NCI-H2227 (cell line): ENCODE results near the gene LMBR1L.
"Not testable (repeated sequence)": the region's sequence is repeated elsewhere in the genome, so short reads cannot be mapped to it uniquely, and the experiment has no call there.

Experiments
- DNase-seq: peaks from one replicate; lab custom pipeline; 2025; ENCODE audit not compliant: unreplicated experiment; lab: John Stamatoyannopoulos, UW

The LMBR1L gene

GRCh38 chr12:49110464-49111155 lies at the start of gene LMBR1L:
LMBR1L (minus strand) TSS chr12:49110847; CDS start chr12:49110555, 292 bp downstream.
- peak; percentile 96 for DNase-seq

GRCh38 chr12:49160399-49160798 lies 49.8 kb upstream of the LMBR1L start:
- DNase-seq = no peak

- no peak for DNase-seq
These were observed 43.6 kb upstream of the LMBR1L start for GRCh38 chr12:49154221-49154620.

GRCh38 chr12:49147384-49147783 lies 36.7 kb upstream of the LMBR1L start:
- no peak for DNase-seq

GRCh38 chr12:49146406-49146805 lies 35.8 kb upstream of the LMBR1L start:
- no peak for DNase-seq

GRCh38 chr12:49144384-49144783 lies 33.7 kb upstream of the LMBR1L start:
- DNase-seq = no peak

- no peak for DNase-seq
These were observed 28.4 kb upstream of the LMBR1L start for GRCh38 chr12:49138999-49139398.

GRCh38 chr12:49138587-49138986 lies 27.9 kb upstream of the LMBR1L start:
- no peak for DNase-seq

- no peak for DNase-seq
These were observed 26.8 kb upstream of the LMBR1L start for GRCh38 chr12:49137476-49137875.

GRCh38 chr12:49136997-49137396 lies 26.4 kb upstream of the LMBR1L start:
- DNase-seq = not testable (repeated sequence)

- DNase-seq = no peak
These were observed 22.9 kb upstream of the LMBR1L start for GRCh38 chr12:49133590-49133989.

- DNase-seq = peak; percentile 7
These were observed 22.4 kb upstream of the LMBR1L start for GRCh38 chr12:49133014-49133413.

GRCh38 chr12:49131894-49132461 lies 21.3 kb upstream of the LMBR1L start:
- no peak for DNase-seq

GRCh38 chr12:49131051-49131893 lies 20.6 kb upstream of the LMBR1L start, which contains the start of gene TUBA1B:
TUBA1B (minus strand) TSS chr12:49131395; CDS start chr12:49131300, 95 bp downstream.
- peak; percentile 94 for DNase-seq

GRCh38 chr12:49130151-49131050 lies 19.8 kb upstream of the LMBR1L start:
- peak; percentile 95 for DNase-seq

GRCh38 chr12:49129332-49130150 lies 18.9 kb upstream of the LMBR1L start:
- no peak for DNase-seq

GRCh38 chr12:49127971-49128370 lies 17.3 kb upstream of the LMBR1L start:
- not testable (repeated sequence) for DNase-seq

- DNase-seq = no peak
These were observed 16.5 kb upstream of the LMBR1L start for GRCh38 chr12:49126852-49127763.
